ENCODE data around the gene MAG. TPM values are rescaled to one million over a fixed set of nuclear protein-coding genes. Genes with fewer than 3 reads are reported as not detected.

Gene MAG
- total RNA-seq, 1 donor = not detected

DNA sequence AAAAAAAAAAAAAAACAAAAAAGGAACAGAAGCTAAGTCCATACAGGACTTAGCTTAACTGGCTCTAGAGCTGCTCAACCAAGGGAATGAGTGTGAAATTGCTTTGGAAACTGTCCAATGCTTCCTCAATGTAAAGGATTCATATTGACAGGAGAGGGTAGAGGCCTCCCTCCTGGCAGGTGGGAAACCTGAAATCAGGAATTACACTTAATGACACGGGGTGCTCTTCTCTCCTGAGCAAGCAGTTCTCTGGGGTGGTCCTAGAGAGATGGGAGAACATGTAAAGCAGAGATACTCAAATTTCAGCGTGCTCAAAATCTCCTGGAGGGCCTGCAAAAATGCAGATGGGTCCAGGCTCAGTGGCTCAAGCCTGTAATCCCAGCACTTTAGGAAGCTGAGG is 3.6 kb upstream of the MAG start:
- Histone ChIP-seq H3K27ac (ENCODE audit: low read depth, low read length) (no peak overlapping the region), H3K4me3 (ENCODE audit: insufficient read depth, low read length) (no peak overlapping the region), H3K79me2 (ENCODE audit: insufficient read depth, low read length) (no peaks in the 10 kb centered on the region), H4K20me1 (ENCODE audit: insufficient read depth, low read length) (no peaks in the 10 kb centered on the region), H3K4me1 (ENCODE audit: insufficient read depth, low read length) (no peaks in the 10 kb centered on the region), H3K9me3 (ENCODE audit: low read depth, low read length) (no peaks in the 10 kb centered on the region), H3K4me2 (ENCODE audit: insufficient read depth, low read length) (no peak overlapping the region), H3K27me3 (ENCODE audit: insufficient read depth, low read length) (peaks cover 19% of the 10 kb centered on the region), H3K36me3 (ENCODE audit: insufficient read depth, low read length) (no peaks in the 10 kb centered on the region), H2AFZ (ENCODE audit: low read length) (no peak overlapping the region)
- TF ChIP-seq, protein P1, sequence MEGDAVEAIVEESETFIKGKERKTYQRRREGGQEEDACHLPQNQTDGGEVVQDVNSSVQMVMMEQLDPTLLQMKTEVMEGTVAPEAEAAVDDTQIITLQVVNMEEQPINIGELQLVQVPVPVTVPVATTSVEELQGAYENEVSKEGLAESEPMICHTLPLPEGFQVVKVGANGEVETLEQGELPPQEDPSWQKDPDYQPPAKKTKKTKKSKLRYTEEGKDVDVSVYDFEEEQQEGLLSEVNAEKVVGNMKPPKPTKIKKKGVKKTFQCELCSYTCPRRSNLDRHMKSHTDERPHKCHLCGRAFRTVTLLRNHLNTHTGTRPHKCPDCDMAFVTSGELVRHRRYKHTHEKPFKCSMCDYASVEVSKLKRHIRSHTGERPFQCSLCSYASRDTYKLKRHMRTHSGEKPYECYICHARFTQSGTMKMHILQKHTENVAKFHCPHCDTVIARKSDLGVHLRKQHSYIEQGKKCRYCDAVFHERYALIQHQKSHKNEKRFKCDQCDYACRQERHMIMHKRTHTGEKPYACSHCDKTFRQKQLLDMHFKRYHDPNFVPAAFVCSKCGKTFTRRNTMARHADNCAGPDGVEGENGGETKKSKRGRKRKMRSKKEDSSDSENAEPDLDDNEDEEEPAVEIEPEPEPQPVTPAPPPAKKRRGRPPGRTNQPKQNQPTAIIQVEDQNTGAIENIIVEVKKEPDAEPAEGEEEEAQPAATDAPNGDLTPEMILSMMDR (IDR thresholded peaks at IDR 0.05; ENCODE audit: extremely low read depth, low read depth, low read length) = no peak
- DNase-seq (ENCODE audit: insufficient read length, low spot score, missing footprints) = peak; percentile 81

DNA sequence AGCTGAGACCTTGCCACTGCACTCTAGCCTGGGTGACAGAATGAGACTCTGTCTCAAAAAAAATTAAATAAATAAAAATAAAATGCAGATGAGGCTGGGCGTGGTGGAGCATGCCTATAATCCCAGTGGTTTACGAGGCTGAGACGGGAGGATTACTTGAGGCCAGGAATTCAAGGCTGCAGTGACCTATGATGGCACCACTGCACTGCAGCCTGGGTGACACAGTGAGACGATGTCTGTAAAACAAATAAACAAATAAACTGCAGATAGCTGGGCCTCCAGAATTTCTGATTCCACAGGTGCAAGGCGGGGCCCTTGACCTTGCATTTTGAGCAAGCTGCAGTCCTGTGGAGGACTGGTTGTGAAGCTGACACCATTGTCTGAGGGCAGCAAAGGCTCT is 3.1 kb upstream of the MAG start:
- Histone ChIP-seq H4K20me1 (ENCODE audit: insufficient read depth, low read length) (no peaks in the 10 kb centered on the region), H3K4me2 (ENCODE audit: insufficient read depth, low read length) (no peak overlapping the region), H3K4me3 (ENCODE audit: insufficient read depth, low read length) (no peak overlapping the region), H3K27ac (ENCODE audit: low read depth, low read length) (no peak overlapping the region), H3K27me3 (ENCODE audit: insufficient read depth, low read length) (peaks cover 22% of the 10 kb centered on the region), H3K9me3 (ENCODE audit: low read depth, low read length) (no peaks in the 10 kb centered on the region), H3K4me1 (ENCODE audit: insufficient read depth, low read length) (no peaks in the 10 kb centered on the region), H3K36me3 (ENCODE audit: insufficient read depth, low read length) (no peaks in the 10 kb centered on the region), H2AFZ (ENCODE audit: low read length) (no peak overlapping the region), H3K79me2 (ENCODE audit: insufficient read depth, low read length) (no peaks in the 10 kb centered on the region)
- no peak for DNase-seq (ENCODE audit: insufficient read length, low spot score, missing footprints)
- TF ChIP-seq, protein P1 (IDR thresholded peaks at IDR 0.05; ENCODE audit: extremely low read depth, low read depth, low read length) = no peak

DNA sequence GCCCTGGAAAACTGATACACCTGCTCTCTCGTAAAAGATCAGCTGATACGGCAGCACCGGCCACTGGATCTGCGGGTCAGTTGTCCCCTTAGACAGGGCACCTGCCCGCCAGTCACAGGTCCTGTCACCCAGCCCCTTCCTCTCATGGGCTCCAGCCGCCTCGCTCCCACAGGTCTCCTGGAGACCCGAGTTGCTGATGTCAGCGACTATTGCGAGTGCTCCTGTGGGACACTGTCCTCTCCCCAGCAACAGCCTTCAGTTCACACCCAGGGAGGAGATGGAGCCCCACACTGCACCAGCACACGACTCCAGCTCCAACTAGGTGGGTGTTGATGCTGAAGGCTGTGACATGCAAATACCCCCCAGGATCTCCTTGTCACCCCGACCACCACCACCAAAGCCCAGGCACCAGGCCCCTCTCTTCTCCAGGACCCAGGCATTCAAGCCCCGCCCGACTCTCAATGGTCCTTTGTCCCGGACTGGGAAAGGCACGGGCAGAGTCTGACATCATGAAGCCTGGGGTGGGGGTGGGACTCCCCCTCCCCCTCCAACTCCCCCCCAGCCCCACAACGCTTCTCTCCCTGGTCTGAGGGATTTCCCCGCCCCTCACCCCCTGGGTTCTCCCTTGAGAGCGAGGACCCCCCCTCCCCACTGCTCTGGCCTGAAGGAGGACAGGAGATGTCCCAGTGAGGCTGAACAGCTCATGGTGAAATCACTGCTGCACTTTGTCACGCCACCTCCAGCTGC is 1.4 kb upstream of the MAG start:
- H3K4me3 ChIP-seq (ENCODE audit: insufficient read depth, low read length) = no peak overlapping the region
- no peaks in the 10 kb centered on the region for H3K9me3 ChIP-seq (ENCODE audit: low read depth, low read length)
- no peaks in the 10 kb centered on the region for H3K4me1 ChIP-seq (ENCODE audit: insufficient read depth, low read length)
- TF ChIP-seq, protein P1 (IDR thresholded peaks at IDR 0.05; ENCODE audit: extremely low read depth, low read depth, low read length) = no peak
- no peaks in the 10 kb centered on the region for H3K36me3 ChIP-seq (ENCODE audit: insufficient read depth, low read length)
- H3K27ac ChIP-seq (ENCODE audit: low read depth, low read length) = no peak overlapping the region
- peaks cover 31% of the 10 kb centered on the region for H3K27me3 ChIP-seq (ENCODE audit: insufficient read depth, low read length)
- H3K79me2 ChIP-seq (ENCODE audit: insufficient read depth, low read length) = no peaks in the 10 kb centered on the region
- DNase-seq (ENCODE audit: insufficient read length, low spot score, missing footprints) = peak; percentile 80
- no peak overlapping the region for H3K4me2 ChIP-seq (ENCODE audit: insufficient read depth, low read length)
- no peaks in the 10 kb centered on the region for H4K20me1 ChIP-seq (ENCODE audit: insufficient read depth, low read length)
- no peak overlapping the region for H2AFZ ChIP-seq (ENCODE audit: low read length)

DNA sequence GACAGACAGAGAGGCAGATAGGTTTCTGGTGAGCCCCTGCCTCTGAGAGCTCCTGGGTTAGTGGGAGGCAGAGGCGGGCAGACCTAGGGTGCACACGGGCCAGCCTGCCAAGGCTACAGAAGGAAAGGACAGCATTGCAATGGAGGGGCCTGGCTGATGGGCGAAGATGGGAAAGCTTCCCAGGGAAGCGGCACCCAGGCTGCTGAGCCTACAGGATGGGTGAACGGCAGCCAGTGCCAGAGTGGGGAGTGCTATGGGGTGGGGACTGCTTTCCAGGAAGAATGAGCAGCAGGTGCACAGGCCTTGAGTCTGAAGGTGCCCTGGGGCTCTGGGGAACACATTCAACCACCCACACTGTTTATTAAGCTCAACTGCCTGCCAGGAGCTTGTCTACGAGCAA is 702 bp upstream of the MAG start:
- Histone ChIP-seq H3K4me2 (ENCODE audit: insufficient read depth, low read length) (no peak overlapping the region), H3K27ac (ENCODE audit: low read depth, low read length) (no peak overlapping the region), H3K27me3 (ENCODE audit: insufficient read depth, low read length) (peaks cover 31% of the 10 kb centered on the region), H3K79me2 (ENCODE audit: insufficient read depth, low read length) (no peaks in the 10 kb centered on the region), H3K36me3 (ENCODE audit: insufficient read depth, low read length) (no peaks in the 10 kb centered on the region), H4K20me1 (ENCODE audit: insufficient read depth, low read length) (no peaks in the 10 kb centered on the region), H3K4me3 (ENCODE audit: insufficient read depth, low read length) (no peak overlapping the region), H3K9me3 (ENCODE audit: low read depth, low read length) (no peaks in the 10 kb centered on the region), H3K4me1 (ENCODE audit: insufficient read depth, low read length) (no peaks in the 10 kb centered on the region), H2AFZ (ENCODE audit: low read length) (no peak overlapping the region)
- TF ChIP-seq, protein P1 (IDR thresholded peaks at IDR 0.05; ENCODE audit: extremely low read depth, low read depth, low read length) = no peak
- DNase-seq (ENCODE audit: insufficient read length, low spot score, missing footprints) = peak; percentile 50

Data from osteoblast (primary cell).